Caco-2 (cell line): ENCODE data around the gene LRRC30. TPM values are rescaled to one million over a fixed set of nuclear protein-coding genes. Genes with fewer than 3 reads are reported as not detected.

Experiments
- BruUV-seq: library from RNA; stranded (reverse); fragments of 400-500 nt; replicated peaks from 2 replicates; lab custom pipeline; 2021; lab: Mats Ljungman, UMichigan
- CTCF ChIA-PET: fragments of 300-600 bp; sonication (Branson Sonifier 250); formaldehyde crosslinking; loops from one replicate; lab custom pipeline; 2022; ENCODE audit warnings: antibody characterized with exemption; lab: Charles Lee
- POLR2A ChIA-PET: fragments of 300-600 bp; sonication (Branson Sonifier 250); formaldehyde crosslinking; loops from one replicate; lab custom pipeline; 2022; ENCODE audit warnings: antibody characterized with exemption; lab: Charles Lee
- DNase-seq, 2 experiments: peaks; one replicate each; pipeline versions ENCODE4 v3.0.0 to v3.0.0-alpha.2; 2020 to 2022
- H3K27me3 ChIP-seq: replicated peaks from 2 replicates; pipeline ENCODE4 v1.6.0; 2011; ENCODE audit warnings: low read length; ENCODE audit not compliant: control insufficient read depth, insufficient read depth
- H3K36me3 ChIP-seq: 2 replicates; pipeline ENCODE4 v1.5.1; 2011; ENCODE audit warnings: low read length; ENCODE audit not compliant: control insufficient read depth, insufficient read depth
- H3K4me1 ChIP-seq: fragments of 250-450 bp; sonication (Bioruptor Pico); 2 replicates; pipeline ENCODE4 v1.5.1; 2020; ENCODE audit warnings: mild to moderate bottlenecking
- H3K4me3 ChIP-seq: 2 replicates; pipeline ENCODE4 v1.5.1; 2011; ENCODE audit warnings: low read depth, mild to moderate bottlenecking, control low read depth, low read length
- H3K9me3 ChIP-seq: fragments of 250-450 bp; sonication (Bioruptor Pico); 2 replicates; pipeline ENCODE4 v1.5.1; 2020; ENCODE audit warnings: mild to moderate bottlenecking, moderate library complexity
- H3K27ac Mint-ChIP-seq: one replicate; pipeline ENCODE4 v1.8.0; 2022; ENCODE audit warnings: mixed read lengths; ENCODE audit not compliant: unreplicated experiment
- H3K27me3 Mint-ChIP-seq: one replicate; pipeline ENCODE4 v1.8.0; 2022; ENCODE audit warnings: mixed read lengths; ENCODE audit not compliant: insufficient read depth, unreplicated experiment
- H3K36me3 Mint-ChIP-seq: one replicate; pipeline ENCODE4 v1.8.0; 2022; ENCODE audit warnings: mild to moderate bottlenecking, mixed read lengths; ENCODE audit not compliant: insufficient read depth, unreplicated experiment
- H3K4me1 Mint-ChIP-seq: one replicate; pipeline ENCODE4 v1.8.0; 2022; ENCODE audit warnings: low read depth, mixed read lengths; ENCODE audit not compliant: unreplicated experiment
- H3K4me3 Mint-ChIP-seq: one replicate; pipeline ENCODE4 v1.8.0; 2022; ENCODE audit warnings: mild to moderate bottlenecking, moderate library complexity, mixed read lengths; ENCODE audit not compliant: unreplicated experiment
- H3K9me3 Mint-ChIP-seq: one replicate; pipeline ENCODE4 v1.8.0; 2022; ENCODE audit warnings: mixed read lengths; ENCODE audit not compliant: unreplicated experiment
- intact Hi-C: fragments of 100-400 bp; cut with micrococcal nuclease; formaldehyde crosslinking; loops from one replicate; pipeline ENCODE4 v1.10.0; 2022; ENCODE audit not compliant: unreplicated experiment
- total RNA-seq: library from RNA; stranded (reverse); gene quantifications from 2 replicates; pipeline ENCODE4 v1.2.3, GENCODE V29; 2022
- TF ChIP-seq, protein P1 (sequence below), 2 experiments: fragments of 200-600 bp in 1 of 2; IDR thresholded peaks; 1 replicate in 1 of 2; 2 replicates in 1 of 2; pipeline versions ENCODE4 v1.5.1 to v1.8.0; 2011 to 2022; ENCODE audit warnings: antibody characterized with exemption in 1 of 2, control low read depth in 1 of 2, inconsistent platforms in 1 of 2, low read depth in 1 of 2, low read length in 1 of 2, mild to moderate bottlenecking in 1 of 2, moderate library complexity in 1 of 2; ENCODE audit not compliant: insufficient read depth in 1 of 2, severe bottlenecking in 1 of 2, unreplicated experiment in 1 of 2

The LRRC30 gene
- total RNA-seq, 1 experiment from 2014 or later: not detected

DNA sequence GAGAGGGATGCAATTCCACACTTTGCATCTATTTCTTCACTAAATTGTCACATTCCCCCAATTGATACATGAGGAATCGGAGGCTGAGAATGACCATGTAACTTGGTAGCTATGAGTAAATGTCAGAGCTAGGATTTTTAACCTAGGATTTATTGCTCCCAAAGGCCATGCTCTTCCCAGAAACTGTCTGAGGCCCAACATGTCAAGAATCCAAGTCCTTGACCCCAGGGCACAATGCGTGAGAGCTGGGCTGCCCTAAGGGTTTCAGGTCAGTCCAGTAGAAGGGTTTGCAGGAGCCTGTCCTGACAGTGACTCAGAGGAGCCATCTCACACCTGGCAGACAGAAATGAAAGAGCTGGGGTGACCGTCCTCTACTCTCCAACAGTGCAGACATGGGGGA is 30.3 kb downstream of the LRRC30 start:
- no peak overlapping the region for H3K27ac Mint-ChIP-seq
- Histone ChIP-seq H3K9me3 (no peaks in the 10 kb centered on the region), H3K4me1 (no peaks in the 10 kb centered on the region), H3K4me3 (no peak overlapping the region), H3K27me3 (no peaks in the 10 kb centered on the region), H3K36me3 (no peaks in the 10 kb centered on the region)
- intact Hi-C loops: no loop called here
- H3K36me3 Mint-ChIP-seq: no peaks in the 10 kb centered on the region
- ChIA-PET CTCF (interaction anchor here (0.6 kb wide), 1 partner anchor 62 kb away, joined by 4 read pairs; no protein-coding TSS in a partner anchor), POLR2A (no interaction called here)
- TF ChIP-seq, protein P1, sequence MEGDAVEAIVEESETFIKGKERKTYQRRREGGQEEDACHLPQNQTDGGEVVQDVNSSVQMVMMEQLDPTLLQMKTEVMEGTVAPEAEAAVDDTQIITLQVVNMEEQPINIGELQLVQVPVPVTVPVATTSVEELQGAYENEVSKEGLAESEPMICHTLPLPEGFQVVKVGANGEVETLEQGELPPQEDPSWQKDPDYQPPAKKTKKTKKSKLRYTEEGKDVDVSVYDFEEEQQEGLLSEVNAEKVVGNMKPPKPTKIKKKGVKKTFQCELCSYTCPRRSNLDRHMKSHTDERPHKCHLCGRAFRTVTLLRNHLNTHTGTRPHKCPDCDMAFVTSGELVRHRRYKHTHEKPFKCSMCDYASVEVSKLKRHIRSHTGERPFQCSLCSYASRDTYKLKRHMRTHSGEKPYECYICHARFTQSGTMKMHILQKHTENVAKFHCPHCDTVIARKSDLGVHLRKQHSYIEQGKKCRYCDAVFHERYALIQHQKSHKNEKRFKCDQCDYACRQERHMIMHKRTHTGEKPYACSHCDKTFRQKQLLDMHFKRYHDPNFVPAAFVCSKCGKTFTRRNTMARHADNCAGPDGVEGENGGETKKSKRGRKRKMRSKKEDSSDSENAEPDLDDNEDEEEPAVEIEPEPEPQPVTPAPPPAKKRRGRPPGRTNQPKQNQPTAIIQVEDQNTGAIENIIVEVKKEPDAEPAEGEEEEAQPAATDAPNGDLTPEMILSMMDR (IDR thresholded peaks at IDR 0.05; ENCODE audit: insufficient read depth in 1 of 2, low read depth in 1 of 2, low read length in 1 of 2, severe bottlenecking in 1 of 2, unreplicated experiment in 1 of 2): no peak
- BruUV-seq: no TSS peak
- H3K4me3 Mint-ChIP-seq: no peak overlapping the region
- H3K4me1 Mint-ChIP-seq: no peaks in the 10 kb centered on the region
- H3K27me3 Mint-ChIP-seq: no peaks in the 10 kb centered on the region
- no peaks in the 10 kb centered on the region for H3K9me3 Mint-ChIP-seq
- no peak for DNase-seq

DNA sequence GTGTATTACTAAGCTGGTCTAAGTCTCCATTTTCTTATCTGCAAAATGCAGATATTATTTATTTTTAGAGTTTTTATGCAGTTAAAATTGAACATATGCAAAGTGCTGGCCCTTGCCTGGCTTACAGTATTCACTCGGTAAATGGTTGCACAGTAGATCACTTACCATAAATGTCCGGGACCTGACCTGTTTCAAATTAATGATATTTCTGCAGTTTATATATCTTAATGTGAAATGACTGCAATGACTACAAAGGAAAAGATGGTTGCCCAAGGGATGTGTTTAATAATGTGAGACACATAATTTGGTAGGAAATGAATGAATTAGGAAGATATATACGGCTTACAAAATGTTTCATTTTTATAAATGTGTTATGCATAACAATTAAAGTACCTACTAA is 37.1 kb downstream of the LRRC30 start:
- no peaks in the 10 kb centered on the region for H3K9me3 Mint-ChIP-seq
- no peaks in the 10 kb centered on the region for H3K27me3 ChIP-seq
- H3K4me3 ChIP-seq: no peak overlapping the region
- TF ChIP-seq, protein P1 (IDR thresholded peaks at IDR 0.05; ENCODE audit: insufficient read depth in 1 of 2, low read depth in 1 of 2, low read length in 1 of 2, severe bottlenecking in 1 of 2, unreplicated experiment in 1 of 2): no peak
- H3K4me1 ChIP-seq: no peaks in the 10 kb centered on the region; the same call in 1 of the 2 replicates
- H3K27me3 Mint-ChIP-seq: no peaks in the 10 kb centered on the region
- H3K36me3 ChIP-seq: no peaks in the 10 kb centered on the region
- no peaks in the 10 kb centered on the region for H3K36me3 Mint-ChIP-seq
- intact Hi-C loops: no loop called here
- H3K27ac Mint-ChIP-seq: no peak overlapping the region
- no peaks in the 10 kb centered on the region for H3K9me3 ChIP-seq
- ChIA-PET POLR2A (no interaction called here), CTCF (no interaction called here)
- no TSS peak for BruUV-seq
- peaks cover 4% of the 10 kb centered on the region for H3K4me1 Mint-ChIP-seq
- no peak overlapping the region for H3K4me3 Mint-ChIP-seq
- no peak for DNase-seq

DNA sequence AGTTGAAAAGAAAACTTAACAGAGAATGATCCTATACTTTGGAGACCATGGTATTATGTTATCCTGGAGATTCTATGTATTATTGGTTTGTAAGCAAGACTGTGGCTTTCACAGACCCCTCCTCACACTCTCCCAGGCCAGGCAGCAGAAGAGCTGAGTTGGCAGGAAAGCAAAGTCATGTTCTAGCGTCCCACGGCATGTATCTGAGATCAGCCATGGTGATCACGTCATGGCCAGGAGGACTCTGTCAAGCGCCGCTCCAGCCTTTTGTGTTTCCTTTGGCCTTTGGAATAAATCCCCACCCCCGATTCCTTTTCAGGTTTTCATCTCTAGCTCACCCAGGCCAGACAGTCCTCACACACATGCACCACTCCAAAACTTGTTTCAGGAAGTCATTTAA is 39.1 kb downstream of the LRRC30 start:
- H3K27me3 ChIP-seq: no peaks in the 10 kb centered on the region
- Mint-ChIP-seq H3K4me3 (no peak overlapping the region), H3K27me3 (no peaks in the 10 kb centered on the region), H3K4me1 (peaks cover 7% of the 10 kb centered on the region), H3K36me3 (no peaks in the 10 kb centered on the region), H3K27ac (no peak overlapping the region), H3K9me3 (no peaks in the 10 kb centered on the region)
- intact Hi-C loops: no loop called here
- BruUV-seq: no TSS peak
- POLR2A ChIA-PET: no interaction called here
- TF ChIP-seq, protein P1 (IDR thresholded peaks at IDR 0.05; ENCODE audit: insufficient read depth in 1 of 2, low read depth in 1 of 2, low read length in 1 of 2, severe bottlenecking in 1 of 2, unreplicated experiment in 1 of 2): no peak
- H3K36me3 ChIP-seq: no peaks in the 10 kb centered on the region
- H3K9me3 ChIP-seq: no peaks in the 10 kb centered on the region
- no peaks in the 10 kb centered on the region; the same call in 1 of the 2 replicates for H3K4me1 ChIP-seq
- CTCF ChIA-PET: interaction anchor here (0.6 to 0.9 kb wide), 2 partner anchors 109 to 447 kb away, joined by 3 to 6 read pairs; no protein-coding TSS in a partner anchor
- H3K4me3 ChIP-seq: no peak overlapping the region
- DNase-seq: no peak
